B cell (primary cell): ENCODE data around the gene ADGRL4. TPM values are rescaled to one million over a fixed set of nuclear protein-coding genes. Genes with fewer than 3 reads are reported as not detected.

Experiments
- ATAC-seq: fragments of 200-7000 bp; cut with Tn5 transposase; one replicate; pipeline ENCODE4 v1.10.0; 2021; ENCODE audit warnings: low read depth, mild to moderate bottlenecking, moderate number of reproducible peaks, moderate library complexity
- CTCF ChIA-PET: fragments of 350-600 bp; sonication (Branson Sonifier 250); formaldehyde crosslinking; loops from one replicate; lab custom pipeline; 2021; ENCODE audit warnings: antibody characterized with exemption, inconsistent platforms; lab: Charles Lee
- POLR2A ChIA-PET: fragments of 350-600 bp; sonication (Branson Sonifier 250); formaldehyde crosslinking; loops from one replicate; lab custom pipeline; 2021; ENCODE audit warnings: antibody characterized with exemption; lab: Charles Lee
- DNase-seq: peaks from one replicate; pipeline ENCODE4 v3.0.0; 2013
- H2AFZ ChIP-seq: 2 replicates; pipeline ENCODE4 v1.6.1; 2012; ENCODE audit warnings: mild to moderate bottlenecking, low read depth, low read length; ENCODE audit not compliant: insufficient read depth, poor library complexity, severe bottlenecking
- H3K27ac ChIP-seq, 2 donors: 1 replicate in 1 of 2; 2 replicates in 1 of 2; pipeline ENCODE4 v1.5.1; 2012 to 2013; ENCODE audit warnings: low read length in 2 of 2, mild to moderate bottlenecking in 2 of 2, moderate library complexity in 1 of 2
- H3K27me3 ChIP-seq, 4 experiments: fragments of 200-600 bp in 1 of 4; sonication (generic) in 1 of 4; replicated peaks in 1 of 4; 1 replicate in 2 of 4; 2 replicates in 2 of 4; pipeline versions ENCODE4 v1.6.1 to v1.7.0; 2013 to 2016; ENCODE audit warnings: low read length in 3 of 4, mild to moderate bottlenecking in 2 of 4, mixed read lengths in 1 of 4, moderate library complexity in 1 of 4; ENCODE audit not compliant: insufficient read depth in 4 of 4, control insufficient read depth in 3 of 4; ENCODE audit errors: control extremely low read depth in 1 of 4
- H3K36me3 ChIP-seq, 2 experiments: replicated peaks in 1 of 2; 1 replicate in 1 of 2; 2 replicates in 1 of 2; pipeline versions ENCODE4 v1.6.1 to v1.7.1; 2013; ENCODE audit warnings: low read length in 1 of 2; ENCODE audit not compliant: insufficient read depth in 2 of 2, control insufficient read depth in 1 of 2; ENCODE audit errors: control extremely low read depth in 1 of 2, extremely low read depth in 1 of 2
- H3K4me1 ChIP-seq, 2 donors: fragments of 200-600 bp in 1 of 2; sonication (generic) in 1 of 2; 1 replicate in 1 of 2; 2 replicates in 1 of 2; pipeline versions ENCODE4 v1.5.1 to v1.6.1; 2013 to 2017; ENCODE audit warnings: low read length in 2 of 2; ENCODE audit not compliant: control insufficient read depth in 2 of 2, insufficient read depth in 2 of 2
- H3K4me2 ChIP-seq: replicated peaks from 2 replicates; pipeline ENCODE3; 2012; ENCODE audit warnings: mild to moderate bottlenecking, low read depth, low read length; ENCODE audit not compliant: poor library complexity, severe bottlenecking
- H3K4me3 ChIP-seq, 5 experiments: fragments of 200-600 bp in 1 of 5; sonication (generic) in 1 of 5; 1 replicate in 3 of 5; 2 replicates in 2 of 5; pipeline versions ENCODE4 v1.5.1 to v1.7.0; 2011 to 2016; ENCODE audit warnings: low read length in 4 of 5, mild to moderate bottlenecking in 4 of 5, low read depth in 2 of 5, control low read depth in 1 of 5, moderate library complexity in 1 of 5; ENCODE audit not compliant: insufficient read depth in 1 of 5; ENCODE audit errors: control extremely low read depth in 1 of 5, extremely low read depth in 1 of 5
- H3K79me2 ChIP-seq: fragments of 200-600 bp; sonication (generic); one replicate; pipeline ENCODE4 v1.6.0; 2016; ENCODE audit warnings: low read length; ENCODE audit not compliant: control insufficient read depth, insufficient read depth
- H3K9ac ChIP-seq: fragments of 200-600 bp; sonication (generic); 2 replicates; pipeline ENCODE4 v1.6.1; 2017; ENCODE audit warnings: mild to moderate bottlenecking, low read length, moderate library complexity
- H3K9me3 ChIP-seq, 3 donors: one replicate each; pipeline versions ENCODE4 v1.6.1 to v1.7.1; 2013; ENCODE audit warnings: low read length in 2 of 3; ENCODE audit not compliant: control insufficient read depth in 2 of 3, insufficient read depth in 1 of 3; ENCODE audit errors: control extremely low read depth in 1 of 3
- H4K20me1 ChIP-seq: 2 replicates; pipeline ENCODE4 v1.6.0; 2012; ENCODE audit warnings: mild to moderate bottlenecking, low read length; ENCODE audit not compliant: insufficient read depth, control insufficient read depth, poor library complexity, severe bottlenecking
- H3K27ac Mint-ChIP-seq: one replicate; pipeline ENCODE4 v1.8.0; 2021; ENCODE audit warnings: mixed read lengths
- H3K27me3 Mint-ChIP-seq: one replicate; pipeline ENCODE4 v1.8.0; 2021; ENCODE audit warnings: mixed read lengths
- H3K4me1 Mint-ChIP-seq: one replicate; pipeline ENCODE4 v1.8.0; 2021; ENCODE audit warnings: mixed read lengths
- H3K4me3 Mint-ChIP-seq: one replicate; pipeline ENCODE4 v1.8.0; 2021; ENCODE audit warnings: mixed read lengths
- H3K9me3 Mint-ChIP-seq: one replicate; pipeline ENCODE4 v1.8.0; 2022; ENCODE audit warnings: mixed read lengths; ENCODE audit not compliant: insufficient read depth
- CTCF ChIP-seq: fragments of 200-600 bp; IDR thresholded peaks from one replicate; pipeline ENCODE4 v1.8.0; 2022; ENCODE audit warnings: antibody characterized with exemption, mild to moderate bottlenecking
- EZH2 ChIP-seq: IDR thresholded peaks from 2 replicates; pipeline ENCODE4 v1.6.1; 2012; ENCODE audit warnings: borderline replicate concordance, low read depth, mild to moderate bottlenecking, moderate library complexity, low read length; ENCODE audit not compliant: insufficient read depth, poor library complexity, severe bottlenecking
- WGBS: methylation state at CpG from one replicate; pipeline ENCODE4 v1.1.5; 2013; ENCODE audit warnings: missing lambda C conversion rate; ENCODE audit not compliant: insufficient coverage; 5-methylcytosine and 5-hydroxymethylcytosine counted together
- intact Hi-C: fragments of 100-400 bp; cut with micrococcal nuclease; formaldehyde crosslinking; loops from one replicate; pipeline ENCODE4 v1.10.0; 2022
- polyA plus RNA-seq: library from polyadenylated mRNA; depleted of rRNA; stranded (reverse); fragments of >200 nt; gene quantifications from 2 replicates; pipeline ENCODE4 v1.2.3, GENCODE V29; 2012
- total RNA-seq, 2 donors: library from RNA; stranded (reverse); fragments of 120-200 nt in 1 of 2; gene quantifications; 1 replicate in 1 of 2; 2 replicates in 1 of 2; pipeline versions ENCODE4 v1.2.3 to v1.2.4, GENCODE V29; 2013 to 2022

The ADGRL4 gene
- total and polyA plus RNA-seq, 2 donors (not counting 1 experiment from before 2014, with no cell fraction given) = not detected

- Histone ChIP-seq H3K27ac (no peak overlapping the region), H2AFZ (no peak overlapping the region), H3K4me1 (no peaks in the 10 kb centered on the region), H3K9me3 (peaks cover 0 to 5% (median 0%) of the 10 kb centered on the region in 3 donors), H3K79me2 (no peaks in the 10 kb centered on the region), H3K9ac (no peak overlapping the region), H3K36me3 (no peaks in the 10 kb centered on the region), H3K4me3 (no peak overlapping the region), H3K27me3 (no peaks in the 10 kb centered on the region), H4K20me1 (no peaks in the 10 kb centered on the region), H3K4me2 (no peak overlapping the region)
- DNase-seq = no peak
- TF ChIP-seq CTCF (no peak), EZH2 (no peak)
- intact Hi-C loops = no loop called here
- no peaks in the 10 kb centered on the region for H3K4me1 Mint-ChIP-seq
- ChIA-PET CTCF (no interaction called here), POLR2A (no interaction called here)
- H3K27ac Mint-ChIP-seq = no peak overlapping the region
- H3K4me3 Mint-ChIP-seq = no peak overlapping the region
- ATAC-seq = no peak
- 80% methylated on average over 1 of the region's 2 CpGs for WGBS
- H3K9me3 Mint-ChIP-seq = no peaks in the 10 kb centered on the region
- H3K27me3 Mint-ChIP-seq = no peaks in the 10 kb centered on the region
Observed at GRCh38 chr1:79012500-79012899, 6.0 kb upstream of the ADGRL4 start.

- Histone ChIP-seq H2AFZ (no peak overlapping the region), H3K36me3 (no peaks in the 10 kb centered on the region), H3K9me3 (peaks cover 0 to 5% (median 0%) of the 10 kb centered on the region in 3 donors), H3K79me2 (no peaks in the 10 kb centered on the region), H3K27me3 (no peaks in the 10 kb centered on the region), H3K9ac (no peak overlapping the region), H3K4me3 (no peak overlapping the region), H3K4me1 (no peaks in the 10 kb centered on the region), H3K27ac (no peak overlapping the region), H4K20me1 (no peaks in the 10 kb centered on the region), H3K4me2 (no peak overlapping the region)
- intact Hi-C loops = no loop called here
- no CpG with 5 or more reads among the region's 4 CpGs for WGBS
- POLR2A ChIA-PET = no interaction called here
- CTCF ChIA-PET = no interaction called here
- no peak for TF ChIP-seq EZH2
- no peak for TF ChIP-seq CTCF
- no peaks in the 10 kb centered on the region for H3K4me1 Mint-ChIP-seq
- no peak overlapping the region for H3K4me3 Mint-ChIP-seq
- H3K27ac Mint-ChIP-seq = no peak overlapping the region
- H3K27me3 Mint-ChIP-seq = no peaks in the 10 kb centered on the region
- no peak for DNase-seq
- H3K9me3 Mint-ChIP-seq = peaks cover 3% of the 10 kb centered on the region
- no peak for ATAC-seq
Observed at GRCh38 chr1:79010589-79010988, 4.1 kb upstream of the ADGRL4 start.
